HepG2 (cell line): ENCODE results near the gene B3GALT6.

Experiments
- ZNF235 ChIP-seq: sonication (generic); formaldehyde crosslinking; IDR thresholded peaks from 2 replicates; pipeline ENCODE4 v1.8.1; 2023; ENCODE audit warnings: mild to moderate bottlenecking, missing genetic modification reagents, borderline replicate concordance
- ZNF468 ChIP-seq: sonication (generic); formaldehyde crosslinking; IDR thresholded peaks from 2 replicates; pipeline ENCODE4 v1.8.0; 2022; ENCODE audit warnings: mild to moderate bottlenecking, moderate library complexity, missing genetic modification reagents

- TF ChIP-seq ZNF468 (no peak), ZNF235 (CRISPR knock-in tag) (no peak)
Observed at GRCh38 chr1:1264026-1264425, 32.0 kb downstream of the B3GALT6 start.
